COLO668 (cell line): ENCODE data around the gene PPM1D.
"Not testable (repeated sequence)": the region's sequence is repeated elsewhere in the genome, so short reads cannot be mapped to it uniquely, and the experiment has no call there.

Experiments
- DNase-seq: peaks from one replicate; lab custom pipeline; 2025; ENCODE audit not compliant: unreplicated experiment; lab: John Stamatoyannopoulos, UW

PPM1D gene

DNA sequence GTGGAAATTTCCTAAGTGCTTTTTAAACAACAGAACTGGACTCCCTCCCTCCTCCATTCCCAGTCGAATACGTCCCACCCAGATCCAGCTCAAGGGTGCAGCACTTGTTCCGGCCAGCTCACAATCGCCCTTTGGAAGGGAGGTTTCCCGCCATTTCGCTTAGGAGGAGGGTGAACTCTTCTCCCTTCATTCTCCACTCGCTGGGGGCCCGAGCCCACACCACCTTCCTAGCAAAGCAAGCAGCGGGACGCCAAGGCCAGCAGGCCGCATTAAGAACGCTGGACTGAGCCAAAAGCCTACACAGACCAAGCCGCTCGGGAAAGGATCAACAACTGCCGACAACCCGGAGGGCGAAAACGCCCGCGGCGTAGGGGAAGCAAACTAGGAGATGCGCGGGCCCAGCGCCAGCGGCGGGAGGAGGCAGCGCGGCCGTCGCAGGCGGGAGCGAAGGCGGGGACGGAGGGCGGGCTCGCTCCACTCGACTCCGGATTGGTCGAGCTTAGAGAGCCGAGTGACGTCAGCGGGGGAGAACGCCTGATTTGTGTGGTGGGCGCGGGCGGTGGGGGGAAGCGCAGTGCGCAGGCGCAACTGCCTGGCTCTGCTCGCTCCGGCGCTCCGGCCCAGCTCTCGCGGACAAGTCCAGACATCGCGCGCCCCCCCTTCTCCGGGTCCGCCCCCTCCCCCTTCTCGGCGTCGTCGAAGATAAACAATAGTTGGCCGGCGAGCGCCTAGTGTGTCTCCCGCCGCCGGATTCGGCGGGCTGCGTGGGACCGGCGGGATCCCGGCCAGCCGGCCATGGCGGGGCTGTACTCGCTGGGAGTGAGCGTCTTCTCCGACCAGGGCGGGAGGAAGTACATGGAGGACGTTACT, at the start of gene PPM1D:
TSS of gene PPM1D (plus strand) at position 574 of the 870 bp plus-strand sequence. CDS start at position 796, 222 bp downstream.
- DNase-seq, result peak; percentile 97

DNA sequence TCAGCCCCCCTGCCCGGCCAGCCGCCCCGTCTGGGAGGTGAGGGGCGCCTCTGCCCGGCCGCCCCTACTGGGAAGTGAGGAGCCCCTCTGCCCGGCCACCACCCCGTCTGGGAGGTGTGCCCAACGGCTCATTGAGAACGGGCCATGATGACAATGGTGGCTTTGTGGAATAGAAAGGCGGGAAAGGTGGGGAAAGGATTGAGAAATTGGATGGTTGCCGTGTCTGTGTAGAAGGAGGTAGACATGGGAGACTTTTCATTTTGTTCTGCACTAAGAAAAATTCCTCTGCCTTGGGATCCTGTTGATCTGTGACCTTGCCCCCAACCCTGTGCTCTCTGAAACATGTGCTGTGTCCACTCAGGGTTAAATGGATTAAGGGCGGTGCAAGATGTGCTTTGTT, 47.7 kb upstream of the PPM1D start:
- DNase-seq, result not testable (repeated sequence)

DNA sequence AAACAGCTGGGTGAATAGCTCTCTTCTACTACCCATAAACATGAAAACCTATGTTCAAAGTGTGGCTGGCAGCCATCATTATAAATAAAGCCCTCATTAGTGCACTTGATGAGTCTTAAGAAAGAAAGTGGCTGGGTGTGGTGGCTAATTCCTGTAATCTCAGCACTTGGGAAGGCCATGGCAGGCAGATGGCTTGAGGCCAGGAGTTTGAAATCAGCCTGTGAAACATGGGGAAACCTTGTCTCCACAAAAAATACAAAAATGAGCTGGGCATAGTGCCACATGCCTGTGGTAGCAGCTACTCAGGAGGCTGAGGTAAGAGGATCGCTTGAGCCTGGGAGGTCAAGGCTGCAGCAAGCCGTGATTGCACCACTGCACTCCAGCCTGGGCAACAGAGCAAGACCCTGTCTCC, 45.6 kb upstream of the PPM1D start:
- DNase-seq, result no peak

DNA sequence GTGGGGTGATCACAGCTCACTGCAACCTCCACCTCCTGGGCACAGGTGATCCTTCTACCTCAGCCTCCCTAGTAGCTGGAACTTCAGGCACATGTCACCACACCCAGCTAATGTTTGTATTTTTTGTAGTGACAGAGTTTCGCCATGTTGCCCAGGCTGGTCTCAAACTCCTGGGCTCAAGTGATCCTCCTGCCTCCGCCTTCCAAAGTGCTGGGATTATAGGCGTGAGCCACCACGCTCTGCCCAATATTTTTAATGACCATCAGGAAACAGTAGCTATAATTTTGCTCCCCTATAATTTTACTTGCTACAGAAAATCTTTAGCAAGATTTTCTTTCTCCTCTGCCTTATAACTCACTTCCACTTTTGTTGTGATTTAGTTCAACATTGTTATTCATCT, 44.2 kb upstream of the PPM1D start:
- DNase-seq, result no peak

DNA sequence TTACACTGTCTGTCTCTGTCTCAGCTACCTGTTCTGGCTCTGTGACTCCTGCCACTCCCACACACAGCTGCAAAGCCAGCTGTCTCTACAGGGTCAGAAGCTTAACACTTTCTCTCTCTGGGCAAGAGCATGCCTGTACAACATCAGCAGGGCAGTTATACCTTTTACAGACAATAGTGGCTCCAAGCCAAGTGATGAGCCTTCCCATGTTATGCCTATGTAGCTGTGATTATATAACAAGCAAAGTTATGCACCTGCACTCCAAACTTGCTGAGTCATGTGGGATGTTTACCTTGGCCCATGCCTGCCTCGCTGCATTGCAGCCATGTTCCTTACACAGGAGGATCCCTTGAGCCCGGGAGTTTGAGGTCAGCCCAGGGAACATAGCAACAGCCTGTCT, 42.2 kb upstream of the PPM1D start:
- no peak for DNase-seq

DNA sequence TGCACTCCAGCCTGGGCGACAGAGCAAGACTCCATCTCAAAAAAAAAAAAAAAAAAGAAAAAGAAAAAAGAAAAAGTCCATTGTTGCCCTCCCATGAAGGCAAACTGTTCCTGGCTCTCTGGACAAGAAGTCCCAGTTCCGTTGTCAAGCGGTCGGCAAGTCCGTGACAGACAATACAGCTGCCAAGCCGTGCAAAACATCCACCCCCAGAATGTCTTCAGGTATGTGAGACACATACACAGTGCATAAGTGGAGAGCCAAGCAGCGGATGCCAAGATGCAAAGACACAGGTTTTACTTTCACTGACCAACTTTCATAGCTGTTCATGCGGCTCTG, 40.4 kb upstream of the PPM1D start:
- DNase-seq, result no peak

DNA sequence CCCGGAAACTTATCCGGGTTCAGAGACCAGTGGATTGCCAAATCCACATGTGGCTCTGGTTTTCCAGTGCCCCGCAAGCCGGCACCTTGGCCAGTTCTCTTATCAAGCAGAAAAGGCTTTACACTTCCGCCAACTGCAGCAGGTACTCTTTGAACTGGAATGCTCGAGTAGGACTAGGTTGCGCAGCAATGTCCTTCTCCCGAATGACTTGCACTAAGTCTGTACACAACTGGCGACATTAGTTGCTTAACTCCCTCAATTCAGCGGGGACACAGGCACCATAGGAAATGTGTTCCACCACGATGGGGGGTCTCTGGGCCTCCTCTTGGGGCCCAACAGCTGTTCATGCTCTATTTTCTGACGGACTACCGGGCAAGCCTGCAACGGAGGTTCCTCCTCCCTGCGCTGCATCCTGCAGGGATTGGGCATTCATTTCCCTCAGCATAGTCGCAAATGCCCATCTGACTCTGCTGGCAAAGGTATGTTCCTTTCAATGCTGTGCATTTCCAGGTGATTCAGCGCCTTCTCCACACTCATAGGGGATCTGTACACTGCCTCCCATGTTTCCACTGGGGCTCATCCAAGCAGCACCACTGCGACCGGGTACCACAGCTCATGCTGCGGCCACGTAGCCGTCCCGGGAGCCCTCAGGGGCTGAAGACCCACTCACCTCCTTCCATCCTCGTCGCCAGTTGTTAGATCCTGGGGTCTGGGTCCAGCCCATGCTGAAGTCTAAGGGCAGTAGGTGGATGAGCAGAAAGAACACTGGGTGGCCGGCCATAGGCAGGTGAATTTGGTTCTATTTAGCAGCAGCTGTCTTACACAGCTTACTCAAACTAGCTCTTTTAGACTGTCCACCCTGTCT, 39.8 kb upstream of the PPM1D start:
- DNase-seq, result no peak

DNA sequence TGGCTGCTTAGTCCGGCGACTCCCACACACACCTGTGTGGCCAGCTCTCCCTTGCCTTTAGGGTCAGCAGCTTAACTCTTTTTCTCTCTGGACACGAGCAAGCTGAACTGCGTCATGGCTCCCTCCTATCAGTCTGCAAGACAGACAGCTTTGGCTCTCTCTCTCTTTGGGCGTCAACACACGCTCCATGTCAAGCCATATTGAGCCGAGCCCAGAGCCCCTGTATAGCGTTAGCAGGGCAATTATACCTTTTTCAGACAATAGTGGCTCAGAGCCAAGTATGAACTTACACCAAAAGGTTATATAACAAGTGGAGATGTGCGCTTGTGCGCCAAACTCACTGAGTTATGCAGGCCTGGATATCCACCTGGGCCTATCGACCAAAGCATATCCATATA, 39.1 kb upstream of the PPM1D start:
- DNase-seq, result no peak

DNA sequence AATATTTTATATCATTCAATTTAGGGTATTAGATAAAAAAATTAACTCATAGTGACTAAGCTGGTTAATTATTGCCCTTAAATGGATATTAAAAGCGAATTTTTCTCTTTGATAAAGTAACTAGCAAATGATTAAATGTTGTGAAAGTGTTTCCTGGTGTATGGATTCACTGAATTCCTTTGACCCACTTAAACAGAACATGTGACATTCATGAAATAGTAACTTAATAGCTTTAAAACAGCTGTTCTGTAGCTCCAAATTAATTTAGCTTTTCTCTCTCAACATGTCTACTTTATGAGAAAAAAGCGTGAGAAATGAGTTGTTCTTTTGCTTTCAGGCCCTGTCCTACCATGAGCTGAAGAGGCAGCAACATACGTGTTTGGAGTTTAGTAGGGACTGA, 37.6 kb upstream of the PPM1D start:
- no peak for DNase-seq

DNA sequence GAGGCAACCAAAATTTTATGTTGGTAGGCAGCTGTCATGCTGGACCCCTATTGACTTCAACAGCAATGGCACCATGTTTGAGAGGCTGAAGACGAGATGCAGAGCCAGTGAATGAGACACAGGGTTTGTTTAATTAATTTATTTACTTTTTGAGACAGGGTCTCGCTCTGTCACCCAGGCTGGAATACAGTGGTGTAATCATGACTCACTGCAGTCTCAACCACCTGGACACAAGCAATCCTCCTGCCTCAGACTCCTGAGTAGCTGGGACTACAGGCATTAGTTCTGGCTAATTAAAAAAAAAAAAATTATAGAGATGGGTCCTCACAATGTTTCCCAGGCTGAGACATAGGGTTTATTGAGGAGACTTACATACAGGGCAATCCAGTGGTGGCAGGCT, 36.2 kb upstream of the PPM1D start:
- DNase-seq, result peak; percentile 2

DNA sequence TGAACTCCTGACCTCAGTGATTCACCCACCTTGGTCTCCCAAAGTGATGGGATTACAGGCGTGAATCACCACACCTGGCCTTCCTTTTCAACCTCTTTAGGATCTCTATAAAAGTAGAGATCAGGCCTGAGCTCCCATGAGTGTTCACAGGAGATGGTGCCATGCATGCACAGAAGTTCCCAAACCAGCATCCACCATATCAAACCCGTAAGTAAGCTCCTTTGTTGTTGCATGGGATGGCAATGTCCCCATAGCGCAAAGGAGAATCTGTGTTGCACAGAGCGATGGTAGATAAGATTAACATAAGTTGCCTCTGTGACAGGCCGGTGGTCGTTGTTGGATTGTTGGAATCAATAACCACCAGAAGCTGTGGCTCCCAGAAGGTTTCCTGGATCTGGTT, 34.8 kb upstream of the PPM1D start:
- DNase-seq, result no peak

DNA sequence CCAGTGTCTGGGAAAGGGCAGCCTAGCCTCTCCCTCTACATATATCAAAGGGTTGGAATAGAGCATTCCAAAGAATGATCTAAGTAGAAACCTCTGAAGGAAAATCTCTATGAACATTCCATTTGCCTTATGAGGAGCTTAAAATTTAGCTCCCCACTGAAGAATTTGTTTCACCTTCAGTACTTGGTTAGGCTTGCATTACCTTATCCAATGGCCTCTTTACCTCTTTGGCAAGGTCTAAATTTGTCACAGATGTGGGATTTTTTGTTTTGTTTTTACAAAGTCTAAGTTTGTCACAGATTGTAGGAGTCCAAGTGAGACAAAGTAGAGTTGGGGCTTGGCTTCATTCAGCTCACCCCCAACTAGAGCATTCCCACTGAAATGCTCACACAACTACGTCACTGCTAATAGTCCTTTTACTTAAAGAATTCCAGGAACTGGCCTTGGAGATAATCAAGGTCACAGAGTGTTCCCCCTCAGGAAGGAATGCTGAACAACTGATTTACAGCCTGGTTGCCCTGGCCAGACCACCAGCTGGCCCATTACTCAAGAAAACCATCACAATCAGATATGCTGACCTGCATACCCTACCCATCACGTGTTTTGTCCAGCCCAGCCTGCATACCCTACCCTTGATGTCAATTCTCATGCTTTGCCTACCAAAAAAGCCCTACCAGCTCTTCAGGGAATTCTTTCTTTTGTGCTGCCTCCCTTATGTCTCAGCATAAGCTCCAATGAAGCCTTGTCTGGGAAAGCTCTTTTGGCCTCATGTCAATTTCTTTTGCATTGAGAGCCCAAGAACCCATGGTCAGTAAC, 26.5 kb upstream of the PPM1D start:
- no peak for DNase-seq

DNA sequence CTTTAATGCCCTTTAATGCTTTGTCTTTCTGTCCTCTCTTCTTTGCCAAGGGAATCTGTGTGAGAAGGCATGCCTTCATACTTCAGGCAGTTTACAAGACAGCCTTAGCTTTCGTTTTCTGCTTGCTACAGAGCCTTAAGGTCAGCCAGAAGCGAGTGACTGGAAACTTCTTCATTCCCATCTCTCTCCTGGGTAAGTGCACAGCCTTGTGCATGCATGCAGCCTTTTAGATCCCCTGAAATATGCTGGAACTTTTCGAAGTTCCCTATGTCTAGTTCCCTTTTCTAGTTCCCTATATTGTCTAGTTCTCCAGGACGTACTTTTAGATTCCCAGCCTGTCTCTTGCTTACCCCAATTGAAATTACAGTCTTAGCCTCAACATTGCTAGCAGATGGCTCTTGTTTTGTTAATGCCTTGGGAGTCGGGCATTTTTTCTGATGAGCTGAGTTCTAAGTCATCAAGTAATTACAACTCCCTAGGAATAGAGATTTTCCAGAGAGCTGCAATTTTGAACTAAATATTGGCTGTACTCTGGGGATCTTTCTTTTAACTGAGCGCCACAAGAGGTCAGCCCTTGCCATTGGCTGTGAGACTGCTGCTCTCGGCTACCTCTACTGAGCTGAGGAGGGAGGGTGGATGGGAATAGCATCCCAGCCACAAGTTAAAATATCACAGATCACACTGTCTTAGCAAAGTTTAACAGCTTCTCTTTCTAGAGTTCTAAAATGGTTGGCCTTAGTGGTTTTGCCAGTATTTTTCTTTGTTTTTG, 22.7 kb upstream of the PPM1D start:
- DNase-seq, result no peak

DNA sequence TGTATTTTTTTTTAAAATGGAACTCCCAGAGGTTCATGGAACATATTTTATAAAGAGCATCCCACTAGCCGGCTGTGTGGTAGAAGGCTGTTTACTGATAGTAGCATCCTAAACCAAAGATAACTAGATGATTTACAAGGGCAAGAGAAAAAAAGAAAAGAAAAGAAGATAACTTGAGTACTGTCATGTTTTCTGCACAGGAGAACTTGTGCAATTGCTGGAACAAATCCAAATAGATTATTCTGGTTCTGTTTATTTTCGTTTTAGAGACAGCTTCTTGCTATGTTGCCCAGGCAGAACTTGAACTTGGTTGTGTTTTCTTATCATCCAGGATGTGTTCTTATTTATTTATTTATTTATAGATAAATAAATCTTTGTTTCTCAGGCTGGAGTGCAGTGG, 20.9 kb upstream of the PPM1D start:
- DNase-seq, result no peak

DNA sequence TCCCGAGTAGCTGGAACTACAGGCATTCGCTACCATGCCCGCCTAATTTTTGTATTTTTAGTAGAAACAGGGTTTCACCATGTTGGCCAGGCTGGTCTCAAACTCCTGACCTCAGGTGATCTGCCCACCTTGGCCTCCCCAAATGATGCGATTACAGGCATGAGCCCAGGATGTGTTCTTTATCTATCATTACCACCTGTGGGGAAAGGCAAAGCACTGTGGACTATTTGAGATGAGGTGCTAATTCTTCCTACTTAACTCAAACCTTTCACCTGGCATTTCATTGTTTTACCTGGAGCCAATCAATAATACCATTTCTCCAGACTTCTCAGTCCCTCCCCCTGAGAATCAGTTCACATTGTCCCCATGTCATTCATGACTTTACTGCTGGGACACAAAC, 20.4 kb upstream of the PPM1D start:
- DNase-seq, result no peak

DNA sequence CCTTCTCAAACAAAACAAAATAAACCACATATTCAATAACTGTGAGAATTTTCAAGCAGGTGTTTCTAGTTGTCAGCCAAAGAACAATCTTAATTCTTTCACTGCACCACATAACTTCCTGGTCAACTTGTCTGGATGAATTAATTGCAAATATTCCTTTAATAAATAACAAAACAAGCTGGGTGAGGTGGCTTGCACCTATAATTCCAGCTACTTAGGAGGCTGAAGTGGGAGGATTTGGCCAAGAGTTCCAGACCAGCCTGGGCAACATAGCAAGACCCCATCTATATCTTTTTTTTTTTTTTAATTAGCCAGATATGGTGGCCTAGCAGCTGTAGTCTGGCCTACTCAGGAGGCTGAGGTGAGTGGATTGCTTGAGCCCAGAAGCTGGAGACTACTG, 17.0 kb upstream of the PPM1D start:
- no peak for DNase-seq

DNA sequence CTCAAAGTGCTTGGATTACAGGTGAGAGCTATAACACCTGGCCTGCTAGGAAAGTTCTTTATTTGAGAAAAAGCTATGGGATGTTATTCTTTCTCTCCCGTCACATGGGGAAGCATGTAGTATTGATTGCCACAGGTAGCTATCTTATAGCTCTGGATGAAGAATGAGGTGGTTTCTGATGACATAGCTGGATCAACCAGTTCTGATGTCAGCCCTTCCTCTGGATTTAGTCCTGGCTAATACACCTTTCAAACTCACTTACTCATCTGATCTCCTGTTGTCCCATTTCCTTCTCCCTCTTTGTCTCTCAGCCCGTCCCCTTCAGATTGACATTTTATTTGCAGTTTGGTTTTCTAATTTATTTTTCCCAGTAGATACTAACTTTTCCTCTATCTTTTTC, 14.1 kb upstream of the PPM1D start:
- DNase-seq, result no peak

DNA sequence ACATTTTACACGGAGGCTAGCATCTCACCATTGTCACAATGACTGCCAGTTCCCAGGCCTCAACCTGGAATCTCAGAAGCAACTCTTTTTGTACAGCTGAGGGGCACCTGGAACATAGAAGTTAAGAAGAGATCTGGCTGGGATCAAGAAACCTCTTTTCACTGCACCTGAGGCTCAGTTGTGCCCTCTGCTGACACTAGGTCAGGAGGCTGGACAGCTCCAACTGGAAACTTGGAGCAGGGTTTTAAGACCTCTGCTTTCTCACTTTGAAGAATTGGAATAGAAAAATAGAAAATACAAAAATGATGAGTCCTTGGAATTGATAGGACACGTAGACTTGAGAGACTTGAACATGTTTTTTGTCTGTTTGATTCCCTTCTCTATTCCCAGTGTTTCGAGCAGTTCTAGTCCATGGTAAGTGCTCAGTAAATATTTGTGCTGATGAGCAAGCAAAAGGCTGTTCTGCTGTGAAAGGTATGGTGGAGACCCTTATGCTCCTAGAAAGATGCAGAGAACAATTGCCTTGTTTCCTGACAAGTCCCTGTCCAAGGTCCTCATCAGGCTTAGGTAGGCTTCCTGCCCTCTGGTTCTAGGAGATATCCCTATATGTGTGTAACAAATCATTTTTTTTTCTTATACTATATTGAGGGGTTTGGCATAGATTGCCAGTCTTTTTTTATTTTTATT, 13.6 kb upstream of the PPM1D start:
- DNase-seq, result peak; percentile 3

DNA sequence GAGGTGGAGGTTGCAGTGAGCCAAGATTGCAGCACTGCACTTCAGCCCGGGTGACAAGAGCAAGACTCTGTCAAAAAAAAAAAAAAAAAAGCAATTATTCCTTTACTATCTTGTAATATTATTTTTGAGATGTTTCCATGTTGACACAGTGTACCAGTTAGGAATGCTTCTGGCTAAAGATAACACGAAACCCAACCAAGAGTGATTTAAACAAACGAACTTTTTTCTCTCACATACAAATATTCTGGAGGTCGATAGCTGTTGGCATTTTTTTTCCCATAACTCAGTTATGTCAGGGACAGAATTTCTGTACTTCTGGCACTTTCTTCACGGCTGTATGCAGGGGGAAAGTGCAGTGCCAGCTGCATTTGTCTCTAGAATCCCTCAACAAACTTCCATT, 9.9 kb upstream of the PPM1D start:
- DNase-seq, result no peak

DNA sequence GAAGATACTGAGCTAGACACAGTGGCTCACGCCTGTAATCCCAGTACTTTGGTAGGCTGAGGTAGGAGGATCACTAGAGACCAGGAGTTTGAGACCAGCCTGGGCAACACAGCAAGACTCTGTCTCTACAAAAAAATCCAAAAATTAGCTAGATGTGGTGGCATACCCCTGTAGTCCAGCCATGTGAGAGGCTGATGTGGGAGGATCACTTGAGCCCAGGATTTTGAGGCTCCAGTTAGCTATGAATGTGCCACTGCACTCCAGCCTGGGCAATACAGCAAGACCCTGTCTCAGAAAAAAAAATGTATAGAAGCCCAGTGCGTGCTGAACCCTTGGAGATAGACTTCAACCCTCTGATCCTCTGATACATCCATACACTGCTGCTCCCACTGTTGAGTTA, 7.2 kb upstream of the PPM1D start:
- DNase-seq, result no peak
